ENCODE data around the gene CHD9.
"Not testable (repeated sequence)": the region's sequence is repeated elsewhere in the genome, so short reads cannot be mapped to it uniquely, and the experiment has no call there.

CHD9 gene

GRCh38 chr16:53071748-53072301 lies 17.0 kb downstream of the CHD9 start:
- DNase-seq (ENCODE audit: low read depth in 2 of 2), result no peak

- DNase-seq (ENCODE audit: low read depth in 2 of 2), result no peak
Measured at GRCh38 chr16:53073022-53073421, 18.2 kb downstream of the CHD9 start.

- DNase-seq (ENCODE audit: low read depth in 2 of 2), result not testable (repeated sequence)
Measured at GRCh38 chr16:53074296-53074695, 19.5 kb downstream of the CHD9 start.

- DNase-seq (ENCODE audit: low read depth in 2 of 2), result not testable (repeated sequence)
Measured at GRCh38 chr16:53075461-53075860, 20.7 kb downstream of the CHD9 start.

- DNase-seq (ENCODE audit: low read depth in 2 of 2), result no peak
Measured at GRCh38 chr16:53078247-53078646, 23.5 kb downstream of the CHD9 start.

- DNase-seq (ENCODE audit: low read depth in 2 of 2), result no peak
Measured at GRCh38 chr16:53078765-53079485, 24.1 kb downstream of the CHD9 start.

- DNase-seq (ENCODE audit: low read depth in 2 of 2), result no peak
Measured at GRCh38 chr16:53080345-53081031, 25.7 kb downstream of the CHD9 start.

- no peak for DNase-seq (ENCODE audit: low read depth in 2 of 2)
Measured at GRCh38 chr16:53081032-53081424, 26.2 kb downstream of the CHD9 start.

GRCh38 chr16:53081686-53082407 lies 27.1 kb downstream of the CHD9 start:
- DNase-seq (ENCODE audit: low read depth in 2 of 2), result no peak

GRCh38 chr16:53082509-53082908 lies 27.7 kb downstream of the CHD9 start:
- no peak for DNase-seq (ENCODE audit: low read depth in 2 of 2)

- no peak for DNase-seq (ENCODE audit: low read depth in 2 of 2)
Measured at GRCh38 chr16:53083119-53083518, 28.3 kb downstream of the CHD9 start.

GRCh38 chr16:53084141-53084541 lies 29.4 kb downstream of the CHD9 start:
- no peak for DNase-seq (ENCODE audit: low read depth in 2 of 2)

GRCh38 chr16:53084746-53085334 lies 30.0 kb downstream of the CHD9 start:
- DNase-seq (ENCODE audit: low read depth in 2 of 2), result no peak

GRCh38 chr16:53085369-53085843 lies 30.6 kb downstream of the CHD9 start:
- no peak for DNase-seq (ENCODE audit: low read depth in 2 of 2)

- no peak for DNase-seq (ENCODE audit: low read depth in 2 of 2)
Measured at GRCh38 chr16:53085931-53086421, 31.2 kb downstream of the CHD9 start.

- no peak for DNase-seq (ENCODE audit: low read depth in 2 of 2)
Measured at GRCh38 chr16:53087101-53087500, 32.3 kb downstream of the CHD9 start.

GRCh38 chr16:53089434-53090285 lies 34.9 kb downstream of the CHD9 start:
- no peak for DNase-seq (ENCODE audit: low read depth in 2 of 2)

- no peak for DNase-seq (ENCODE audit: low read depth in 2 of 2)
Measured at GRCh38 chr16:53090286-53090590, 35.4 kb downstream of the CHD9 start.

GRCh38 chr16:53090591-53091411 lies 36.0 kb downstream of the CHD9 start:
- no peak for DNase-seq (ENCODE audit: low read depth in 2 of 2)
